Measurements from ENCODE around the gene ZBTB7C.

ZBTB7C gene

GRCh38 chr18:48073211-48073930 lies 335.8 kb downstream of the ZBTB7C start:
- no peak for DNase-seq

GRCh38 chr18:48072428-48073204 lies 336.6 kb downstream of the ZBTB7C start:
- no peak for DNase-seq

- no peak for DNase-seq
Observed at GRCh38 chr18:48068916-48069445, 340.2 kb downstream of the ZBTB7C start.

GRCh38 chr18:48066225-48066652 lies 342.9 kb downstream of the ZBTB7C start:
- peak in 16 of 58 donors; percentile 11 to 68 (median 29) for DNase-seq

- DNase-seq, result no peak
Observed at GRCh38 chr18:48065601-48065995, 343.6 kb downstream of the ZBTB7C start.

GRCh38 chr18:48064978-48065600 lies 344.1 kb downstream of the ZBTB7C start:
- no peak for DNase-seq

GRCh38 chr18:48061781-48062570 lies 347.2 kb downstream of the ZBTB7C start:
- no peak for DNase-seq

GRCh38 chr18:48060970-48061369 lies 348.2 kb downstream of the ZBTB7C start:
- no peak for DNase-seq

- no peak for DNase-seq
Observed at GRCh38 chr18:48060346-48060745, 348.8 kb downstream of the ZBTB7C start.

GRCh38 chr18:48059455-48060010 lies 349.6 kb downstream of the ZBTB7C start:
- DNase-seq, result peak in 1 of 58 donors; percentile 11

- DNase-seq, result no peak
Observed at GRCh38 chr18:48058486-48058885, 350.7 kb downstream of the ZBTB7C start.

GRCh38 chr18:48057018-48057417 lies 352.2 kb downstream of the ZBTB7C start:
- DNase-seq, result no peak

- DNase-seq, result no peak
Observed at GRCh38 chr18:48055351-48055750, 353.8 kb downstream of the ZBTB7C start.

GRCh38 chr18:48053881-48054816 lies 355.0 kb downstream of the ZBTB7C start:
- DNase-seq, result no peak

- no peak for DNase-seq
Observed at GRCh38 chr18:48052842-48053241, 356.3 kb downstream of the ZBTB7C start.

GRCh38 chr18:48051945-48052840 lies 357.0 kb downstream of the ZBTB7C start:
- no peak for DNase-seq

- no peak for DNase-seq
Observed at GRCh38 chr18:48050176-48050575, 359.0 kb downstream of the ZBTB7C start.

- DNase-seq, result peak in 1 of 58 donors; percentile 6
Observed at GRCh38 chr18:48049757-48050156, 359.4 kb downstream of the ZBTB7C start.

Measured in anterior cingulate cortex (tissue), 58 donors.